NT2/D1 (cell line): ENCODE data around the gene TGM2.

Experiments
- DNase-seq: peaks from one replicate; pipeline ENCODE4 v3.0.0-alpha.2; 2011; ENCODE audit warnings: low read depth, low spot score
- H3K27me3 ChIP-seq: 2 replicates; pipeline ENCODE4 v1.6.0; 2011; ENCODE audit warnings: mild to moderate bottlenecking; ENCODE audit not compliant: insufficient read length, insufficient read depth
- H3K36me3 ChIP-seq: 2 replicates; pipeline ENCODE4 v1.6.1; 2011; ENCODE audit warnings: mild to moderate bottlenecking, low read length, mixed read lengths; ENCODE audit not compliant: insufficient read depth, insufficient read length
- H3K4me1 ChIP-seq: 2 replicates; pipeline ENCODE4 v1.5.1; 2011; ENCODE audit not compliant: insufficient read depth, insufficient read length
- H3K4me3 ChIP-seq: 2 replicates; pipeline ENCODE4 v1.5.1; 2011; ENCODE audit warnings: low read depth; ENCODE audit not compliant: insufficient read length
- H3K9ac ChIP-seq: 2 replicates; pipeline ENCODE4 v1.6.0; 2011; ENCODE audit warnings: low read depth; ENCODE audit not compliant: insufficient read length
- H3K9me3 ChIP-seq: 2 replicates; pipeline ENCODE4 v1.5.1; 2011; ENCODE audit warnings: mild to moderate bottlenecking, low read length; ENCODE audit not compliant: insufficient read depth
- SUZ12 ChIP-seq: IDR thresholded peaks from 2 replicates; pipeline ENCODE4 v1.6.1; 2011; ENCODE audit not compliant: insufficient read length, insufficient read depth; ENCODE audit errors: extremely low read depth
- YY1 ChIP-seq: IDR thresholded peaks from 2 replicates; pipeline ENCODE4 v1.6.1; 2011; ENCODE audit not compliant: insufficient read length, insufficient read depth
- ZNF274 ChIP-seq: IDR thresholded peaks from 2 replicates; pipeline ENCODE4 v1.6.1; 2011; ENCODE audit warnings: mild to moderate bottlenecking, low read depth, low read length

The TGM2 gene

DNA sequence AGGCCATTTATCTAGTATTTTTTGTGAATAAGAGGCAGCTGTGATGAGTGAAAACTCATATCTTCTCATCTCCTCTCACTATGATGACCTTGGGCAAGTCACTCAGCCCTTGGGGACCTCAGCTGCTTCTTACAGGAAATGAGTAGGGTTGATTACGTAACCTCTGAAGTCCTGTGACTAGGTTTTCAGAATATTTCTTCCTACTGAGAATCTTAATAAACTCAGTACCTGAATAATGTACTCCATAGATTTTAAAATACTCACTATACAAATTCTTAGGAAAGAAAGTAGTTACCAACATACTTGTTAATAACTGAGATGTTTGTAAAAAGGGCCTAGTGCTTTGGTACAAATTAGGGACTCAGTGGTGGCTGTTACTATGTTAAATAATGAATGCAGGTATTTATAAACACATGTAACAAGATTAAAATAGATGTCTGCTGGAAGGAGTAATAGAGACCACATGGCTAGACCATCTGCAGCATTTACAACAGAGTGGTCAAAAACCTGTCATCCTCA lies 70.6 kb downstream of the TGM2 start:
- DNase-seq, result no peak
- H3K4me3 ChIP-seq, result no peak overlapping the region
- TF ChIP-seq YY1, result no peak
- no peak for TF ChIP-seq SUZ12
- TF ChIP-seq ZNF274, result no peak
- no peaks in the 10 kb centered on the region for H3K4me1 ChIP-seq
- H3K27me3 ChIP-seq, result no peaks in the 10 kb centered on the region
- peaks cover 27% of the 10 kb centered on the region for H3K36me3 ChIP-seq
- H3K9ac ChIP-seq, result no peak overlapping the region
- H3K9me3 ChIP-seq, result no peaks in the 10 kb centered on the region

DNA sequence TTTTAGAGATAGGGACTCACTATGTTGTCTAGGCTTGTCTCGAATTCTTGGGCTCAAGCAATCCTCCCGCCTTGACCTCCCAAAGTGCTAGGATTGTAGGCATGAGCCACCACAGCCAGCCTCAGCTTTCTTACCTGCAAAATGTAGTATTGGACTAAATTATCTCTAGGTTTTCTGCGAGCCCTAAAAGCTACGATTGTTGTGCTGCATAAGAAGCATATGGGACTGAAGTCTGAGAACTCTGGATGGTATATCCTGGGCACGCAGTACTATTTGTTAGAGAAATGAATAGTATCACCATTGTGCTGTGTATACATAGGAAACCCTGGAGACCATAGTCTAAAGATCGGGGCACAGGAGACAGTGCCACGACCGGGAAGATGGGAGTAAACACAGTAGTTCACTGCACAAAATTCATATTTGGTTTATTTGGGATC lies 71.4 kb downstream of the TGM2 start:
- H3K4me1 ChIP-seq, result no peaks in the 10 kb centered on the region
- TF ChIP-seq YY1, result no peak
- no peak for TF ChIP-seq ZNF274
- TF ChIP-seq SUZ12, result no peak
- peaks cover 32% of the 10 kb centered on the region for H3K36me3 ChIP-seq
- DNase-seq, result no peak
- no peaks in the 10 kb centered on the region for H3K9me3 ChIP-seq
- no peak overlapping the region for H3K4me3 ChIP-seq
- H3K9ac ChIP-seq, result no peak overlapping the region
- no peaks in the 10 kb centered on the region for H3K27me3 ChIP-seq

DNA sequence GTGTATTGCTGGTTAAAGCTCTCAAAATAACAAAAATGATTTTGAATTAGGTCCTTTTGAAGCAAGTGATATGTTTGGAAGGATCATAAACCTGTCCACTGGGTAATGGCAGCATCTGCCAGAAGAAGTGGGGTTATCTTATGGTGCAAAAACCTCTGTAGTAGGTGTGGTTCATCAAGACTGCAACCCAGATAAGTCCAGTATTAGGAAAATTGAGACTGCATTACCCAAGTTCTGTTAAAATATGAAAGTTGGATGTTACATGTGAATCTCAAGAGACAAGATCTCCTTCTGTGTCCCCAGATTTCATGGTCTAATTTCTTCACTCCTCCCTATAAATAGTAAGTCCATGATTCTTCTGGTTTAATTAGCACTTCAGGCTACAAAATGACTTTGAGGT lies 72.2 kb downstream of the TGM2 start:
- TF ChIP-seq ZNF274 (no peak), SUZ12 (no peak), YY1 (no peak)
- Histone ChIP-seq H3K9ac (no peak overlapping the region), H3K4me3 (no peak overlapping the region), H3K36me3 (peaks cover 38% of the 10 kb centered on the region), H3K4me1 (no peaks in the 10 kb centered on the region), H3K9me3 (no peaks in the 10 kb centered on the region), H3K27me3 (no peaks in the 10 kb centered on the region)
- no peak for DNase-seq

DNA sequence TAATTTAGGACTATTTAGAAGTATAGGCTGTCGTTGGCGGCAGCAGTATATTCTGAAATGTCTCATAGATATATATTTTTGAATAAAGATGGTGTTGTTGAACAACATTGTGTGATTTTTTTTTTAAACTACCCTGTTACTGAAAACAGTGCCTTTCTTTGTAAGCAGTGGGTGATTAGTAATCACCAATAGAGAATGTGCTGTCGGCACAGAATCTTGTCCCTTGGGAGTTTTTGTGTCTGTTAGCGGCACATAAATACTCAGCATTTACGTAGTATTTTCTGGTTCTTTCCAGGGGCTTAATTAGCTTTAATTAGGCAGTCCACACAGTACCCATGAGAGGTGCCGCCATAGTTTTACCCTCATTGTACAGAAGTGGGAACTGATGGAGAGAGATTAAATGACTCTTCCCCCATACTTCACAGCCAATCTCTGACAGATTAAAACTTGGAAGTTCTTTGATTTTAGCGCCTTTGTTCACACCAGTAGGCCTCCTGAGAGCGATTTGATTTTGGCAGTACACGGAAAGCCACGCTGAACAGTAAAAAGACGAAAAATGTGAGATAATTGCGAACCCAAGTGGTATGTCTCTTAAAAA lies 72.7 kb downstream of the TGM2 start:
- Histone ChIP-seq H3K9ac (no peak overlapping the region), H3K4me1 (no peaks in the 10 kb centered on the region), H3K9me3 (no peaks in the 10 kb centered on the region), H3K27me3 (no peaks in the 10 kb centered on the region), H3K36me3 (peaks cover 44% of the 10 kb centered on the region), H3K4me3 (no peak overlapping the region)
- TF ChIP-seq SUZ12, result no peak
- no peak for TF ChIP-seq ZNF274
- TF ChIP-seq YY1, result no peak
- DNase-seq, result no peak

DNA sequence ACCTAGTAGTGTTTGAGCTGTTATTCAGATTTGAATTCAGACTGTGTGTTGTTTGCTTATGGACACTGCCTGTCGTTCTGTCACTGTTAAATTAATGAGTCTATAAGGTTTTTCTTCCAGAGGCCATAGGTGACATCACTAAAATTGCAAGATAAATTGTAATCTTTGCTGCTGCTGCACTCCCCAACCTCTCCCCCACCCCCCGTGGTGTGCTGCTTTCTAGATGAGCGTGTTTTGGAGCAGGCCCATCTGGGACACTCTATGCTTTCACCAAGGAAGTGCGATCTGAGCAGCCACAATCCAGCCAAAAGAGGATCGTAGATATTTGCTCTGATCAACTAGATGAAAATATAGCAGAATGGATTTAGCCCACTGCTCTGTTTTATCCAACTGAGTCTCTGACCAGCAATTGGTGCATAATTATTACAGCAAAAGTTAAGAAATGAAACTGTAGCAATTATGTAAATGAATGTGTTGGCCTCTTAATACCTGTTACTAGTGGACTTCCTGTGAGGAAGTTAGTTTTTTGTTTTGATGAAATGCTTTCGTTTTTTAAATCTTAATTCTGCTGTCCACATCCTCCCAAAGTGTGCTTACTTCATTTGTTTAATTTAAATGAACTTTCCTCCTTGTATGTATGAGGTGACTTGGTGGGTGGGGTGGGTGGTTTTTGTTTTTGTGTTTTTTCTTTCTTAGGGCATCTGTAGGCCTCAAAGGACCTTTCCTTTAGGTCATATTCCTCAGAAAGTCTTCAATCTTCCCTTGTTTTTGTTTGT lies 73.4 kb downstream of the TGM2 start:
- Histone ChIP-seq H3K9ac (no peak overlapping the region), H3K4me3 (no peak overlapping the region), H3K4me1 (no peaks in the 10 kb centered on the region), H3K27me3 (no peaks in the 10 kb centered on the region), H3K9me3 (no peaks in the 10 kb centered on the region), H3K36me3 (peaks cover 51% of the 10 kb centered on the region)
- DNase-seq, result no peak
- no peak for TF ChIP-seq SUZ12

DNA sequence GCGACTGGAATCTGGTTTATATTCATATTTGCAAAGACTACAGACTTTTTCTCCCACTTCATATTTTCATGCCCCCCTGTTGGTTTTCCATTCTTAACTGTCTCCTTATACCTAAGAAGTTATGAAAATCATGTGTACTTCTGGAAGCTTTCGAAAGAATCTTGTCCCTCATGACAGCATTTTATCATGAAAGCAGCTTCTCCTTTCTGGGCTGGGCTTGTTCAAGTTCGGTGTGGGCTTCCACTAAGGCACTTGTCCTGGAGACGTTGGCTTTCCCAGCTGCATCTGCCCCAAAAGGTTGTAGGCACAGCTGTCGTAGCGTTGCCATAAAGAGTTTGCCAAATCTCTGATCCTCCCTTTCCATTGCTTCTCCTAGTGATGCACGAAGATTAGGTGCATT lies 75.0 kb downstream of the TGM2 start:
- Histone ChIP-seq H3K4me3 (no peak overlapping the region), H3K9me3 (no peaks in the 10 kb centered on the region), H3K27me3 (no peaks in the 10 kb centered on the region), H3K9ac (no peak overlapping the region), H3K36me3 (peaks cover 66% of the 10 kb centered on the region), H3K4me1 (no peaks in the 10 kb centered on the region)
- no peak for DNase-seq
- no peak for TF ChIP-seq SUZ12
- no peak for TF ChIP-seq YY1
- no peak for TF ChIP-seq ZNF274

DNA sequence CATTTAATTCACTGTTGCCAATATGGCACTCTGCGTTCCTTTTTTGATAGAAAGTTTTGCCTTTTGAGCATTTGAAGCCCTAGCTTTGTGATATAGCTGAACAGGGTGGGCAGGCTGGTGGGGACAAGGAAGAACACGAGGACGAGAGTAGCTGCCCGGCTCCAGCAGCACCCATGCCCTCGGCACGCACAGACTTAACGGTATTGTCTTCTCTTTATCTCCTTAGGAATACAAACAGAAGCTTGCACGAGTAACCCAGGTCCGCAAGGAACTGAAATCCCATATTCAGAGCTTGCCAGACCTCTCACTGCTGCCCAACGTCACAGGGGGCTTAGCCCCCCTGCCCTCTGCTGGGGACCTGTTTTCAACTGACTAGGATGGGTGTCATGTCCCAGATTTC lies 75.6 kb downstream of the TGM2 start:
- Histone ChIP-seq H3K9ac (no peak overlapping the region), H3K4me3 (no peak overlapping the region), H3K4me1 (no peaks in the 10 kb centered on the region), H3K27me3 (no peaks in the 10 kb centered on the region), H3K9me3 (no peaks in the 10 kb centered on the region), H3K36me3 (peaks cover 71% of the 10 kb centered on the region)
- no peak for DNase-seq
- TF ChIP-seq YY1 (no peak), SUZ12 (no peak), ZNF274 (no peak)
